Activated CD8-positive, alpha-beta memory T cell treated with anti-CD3 and anti-CD28 coated beads for 48 hours (primary cell): ENCODE data around the gene CPNE6.

Experiments used
- DNase-seq, 3 experiments: peaks; one replicate each; pipeline ENCODE4 v3.0.0-alpha.2; 2020; ENCODE audit warnings: low read depth in 2 of 3, low spot score in 2 of 3

CPNE6 gene

GRCh38 chr14:24126939-24127338 is 55.6 kb downstream of the CPNE6 start:
- no peak for DNase-seq

GRCh38 chr14:24127673-24128072 is 56.3 kb downstream of the CPNE6 start:
- DNase-seq: no peak
